OCI-LY3 (cell line): Measurements from ENCODE around the gene ZC3H4.

Source experiments
- H2AFZ ChIP-seq: fragments of 200-600, 300-600 bp; shearing (Covaris generic); 2 replicates; pipeline ENCODE4 v1.6.0; 2014; ENCODE audit warnings: antibody characterized with exemption, low read depth, low read length
- H3K27ac ChIP-seq: fragments of 200-600, 300-600 bp; sonication (generic); 2 replicates; pipeline ENCODE4 v1.5.1; 2014; ENCODE audit warnings: mild to moderate bottlenecking, low read length, moderate library complexity, mixed read lengths
- H3K27me3 ChIP-seq: fragments of 200-600, 300-600 bp; sonication (generic); 2 replicates; pipeline ENCODE4 v1.6.1; 2014; ENCODE audit warnings: low read depth, low read length, mixed read lengths
- H3K36me3 ChIP-seq: fragments of 200-600, 300-600 bp; sonication (generic); replicated peaks from 2 replicates; pipeline ENCODE3; 2014; ENCODE audit warnings: low read depth, low read length, mixed read lengths
- H3K4me1 ChIP-seq: fragments of 300-600, 200-600 bp; sonication (generic); 2 replicates; pipeline ENCODE4 v1.6.1; 2014; ENCODE audit warnings: low read length, mixed read lengths
- H3K4me2 ChIP-seq: fragments of 200-600, 300-600 bp; sonication (generic); 2 replicates; pipeline ENCODE4 v1.6.1; 2014; ENCODE audit warnings: low read length, mixed read lengths
- H3K4me3 ChIP-seq: fragments of 300-600, 200-600 bp; sonication (generic); 2 replicates; pipeline ENCODE4 v1.5.1; 2014; ENCODE audit warnings: antibody characterized with exemption, mild to moderate bottlenecking, low read length, moderate library complexity
- H3K79me2 ChIP-seq: fragments of 300-600, 200-600 bp; shearing (Covaris generic); 2 replicates; pipeline ENCODE4 v1.6.1; 2014; ENCODE audit warnings: mild to moderate bottlenecking, low read length, mixed read lengths
- H3K9ac ChIP-seq: fragments of 300-600, 200-600 bp; shearing (Covaris generic); 2 replicates; pipeline ENCODE4 v1.6.0; 2014; ENCODE audit warnings: mild to moderate bottlenecking, low read length, moderate library complexity
- H3K9me3 ChIP-seq: fragments of 200-600, 300-600 bp; shearing (Covaris generic); 2 replicates; pipeline ENCODE4 v1.6.1; 2014; ENCODE audit warnings: low read length, mixed read lengths; ENCODE audit not compliant: insufficient read depth
- H4K20me1 ChIP-seq: fragments of 200-600, 300-600 bp; sonication (generic); 2 replicates; pipeline ENCODE4 v1.6.1; 2016; ENCODE audit warnings: low read length, mixed read lengths; ENCODE audit not compliant: insufficient read depth
- CTCF ChIP-seq: fragments of 200-600, 300-600 bp; sonication (generic); IDR thresholded peaks from 2 replicates; pipeline ENCODE4 v1.5.1; 2014; ENCODE audit warnings: antibody characterized with exemption, low read length, low read depth
- EZH2phosphoT487 ChIP-seq: fragments of 200-600 bp; shearing (Covaris generic); IDR thresholded peaks from 2 replicates; pipeline ENCODE4 v1.6.1; 2018; ENCODE audit warnings: antibody characterized with exemption, mixed run types, low read depth

Gene ZC3H4

GRCh38 chr19:47158367-47158791 lies 44.8 kb upstream of the ZC3H4 start:
- no peaks in the 10 kb centered on the region for H3K27me3 ChIP-seq
- peaks cover 55% of the 10 kb centered on the region for H3K36me3 ChIP-seq
- no peak overlapping the region for H2AFZ ChIP-seq
- H3K9ac ChIP-seq: peak overlapping the region; percentile 15; the same call in 1 of the 2 replicates
- no peak overlapping the region for H3K4me3 ChIP-seq
- H3K27ac ChIP-seq: peak overlapping the region; percentile 77
- H3K9me3 ChIP-seq: no peaks in the 10 kb centered on the region
- H3K4me1 ChIP-seq: peaks cover 27% of the 10 kb centered on the region
- peaks cover 57% of the 10 kb centered on the region for H3K79me2 ChIP-seq
- TF ChIP-seq CTCF (no peak), EZH2phosphoT487 (no peak)
- peak overlapping the region; percentile 52 for H3K4me2 ChIP-seq
- H4K20me1 ChIP-seq: peaks cover 8% of the 10 kb centered on the region; the same call in 1 of the 2 replicates

- Histone ChIP-seq H3K4me1 (peaks cover 27% of the 10 kb centered on the region), H3K36me3 (peaks cover 61% of the 10 kb centered on the region), H4K20me1 (peaks cover 8% of the 10 kb centered on the region; the same call in 1 of the 2 replicates), H2AFZ (no peak overlapping the region), H3K4me3 (peak overlapping the region; percentile 21; the same call in 1 of the 2 replicates), H3K27me3 (no peaks in the 10 kb centered on the region), H3K9me3 (no peaks in the 10 kb centered on the region), H3K27ac (peak overlapping the region; percentile 77), H3K9ac (peak overlapping the region; percentile 29; the same call in 1 of the 2 replicates), H3K4me2 (peak overlapping the region; percentile 52), H3K79me2 (peaks cover 62% of the 10 kb centered on the region)
- TF ChIP-seq CTCF (no peak), EZH2phosphoT487 (no peak)
These were observed 44.1 kb upstream of the ZC3H4 start for GRCh38 chr19:47157431-47158321.

GRCh38 chr19:47156861-47157430 lies 43.4 kb upstream of the ZC3H4 start:
- Histone ChIP-seq H2AFZ (no peak overlapping the region), H3K36me3 (peaks cover 68% of the 10 kb centered on the region), H3K9ac (peak overlapping the region; percentile 29; the same call in 1 of the 2 replicates), H3K4me1 (peaks cover 27% of the 10 kb centered on the region), H3K9me3 (no peaks in the 10 kb centered on the region), H3K4me3 (no peak overlapping the region), H3K27ac (peak overlapping the region; percentile 77), H3K79me2 (peaks cover 67% of the 10 kb centered on the region), H3K27me3 (no peaks in the 10 kb centered on the region), H3K4me2 (peak overlapping the region; percentile 52), H4K20me1 (peaks cover 12% of the 10 kb centered on the region)
- TF ChIP-seq CTCF (peak; percentile 19), EZH2phosphoT487 (no peak)

GRCh38 chr19:47155148-47155547 lies 41.6 kb upstream of the ZC3H4 start:
- Histone ChIP-seq H4K20me1 (peaks cover 17% of the 10 kb centered on the region), H2AFZ (no peak overlapping the region), H3K4me3 (no peak overlapping the region), H3K4me1 (peaks cover 27% of the 10 kb centered on the region), H3K27me3 (no peaks in the 10 kb centered on the region), H3K9me3 (no peaks in the 10 kb centered on the region), H3K9ac (no peak overlapping the region), H3K79me2 (peaks cover 73% of the 10 kb centered on the region), H3K36me3 (peaks cover 76% of the 10 kb centered on the region), H3K27ac (no peak overlapping the region), H3K4me2 (no peak overlapping the region)
- TF ChIP-seq CTCF: no peak
- no peak for TF ChIP-seq EZH2phosphoT487
